Measurements from ENCODE around the gene WWTR1. TPM values are rescaled to one million over a fixed set of nuclear protein-coding genes. Genes with fewer than 3 reads are reported as not detected.

The WWTR1 gene
- total RNA-seq, 2 donors from 2014 or later: 6.8 to 35.8 TPM

GRCh38 chr3:149623824-149624223 lies 34.0 kb downstream of the WWTR1 start:
- Histone ChIP-seq H3K4me1 (no peaks in the 10 kb centered on the region), H3K27me3 (no peaks in the 10 kb centered on the region), H3K9ac (ENCODE audit: low read depth in 2 of 2, low read length in 2 of 2) (no peak overlapping the region), H3K27ac (no peak overlapping the region), H3K9me3 (no peaks in the 10 kb centered on the region), H3K4me3 (no peak overlapping the region), H3K36me3 (no peaks in the 10 kb centered on the region)
- no peak for TF ChIP-seq CTCF (IDR thresholded peaks at IDR 0.05)
- intact Hi-C loops (cut with DNase I): no loop called here
- DNase-seq: no peak

GRCh38 chr3:149621218-149622005 lies 36.4 kb downstream of the WWTR1 start:
- DNase-seq: no peak
- H3K27ac ChIP-seq: no peak overlapping the region
- no peaks in the 10 kb centered on the region for H3K4me1 ChIP-seq
- H3K9ac ChIP-seq (ENCODE audit: low read depth in 2 of 2, low read length in 2 of 2): no peak overlapping the region
- intact Hi-C loops (cut with DNase I): no loop called here
- H3K9me3 ChIP-seq: no peaks in the 10 kb centered on the region
- H3K27me3 ChIP-seq: no peaks in the 10 kb centered on the region
- no peaks in the 10 kb centered on the region for H3K36me3 ChIP-seq
- no peak for TF ChIP-seq CTCF (IDR thresholded peaks at IDR 0.05)
- no peak overlapping the region for H3K4me3 ChIP-seq

- Histone ChIP-seq H3K4me3 (no peak overlapping the region), H3K9ac (ENCODE audit: low read depth in 2 of 2, low read length in 2 of 2) (no peak overlapping the region), H3K27ac (no peak overlapping the region), H3K36me3 (no peaks in the 10 kb centered on the region), H3K9me3 (no peaks in the 10 kb centered on the region), H3K4me1 (no peaks in the 10 kb centered on the region), H3K27me3 (no peaks in the 10 kb centered on the region)
- DNase-seq: no peak
- intact Hi-C loops (cut with DNase I): no loop called here
- TF ChIP-seq CTCF (IDR thresholded peaks at IDR 0.05): no peak
Measured at GRCh38 chr3:149620291-149621020, 37.4 kb downstream of the WWTR1 start.

- no peaks in the 10 kb centered on the region for H3K27me3 ChIP-seq
- intact Hi-C loops (cut with DNase I): no loop called here
- no peak overlapping the region for H3K4me3 ChIP-seq
- DNase-seq: no peak
- no peaks in the 10 kb centered on the region for H3K36me3 ChIP-seq
- no peak overlapping the region for H3K27ac ChIP-seq
- no peak for TF ChIP-seq CTCF (IDR thresholded peaks at IDR 0.05)
- H3K9ac ChIP-seq (ENCODE audit: low read depth in 2 of 2, low read length in 2 of 2): no peak overlapping the region
- H3K9me3 ChIP-seq: no peaks in the 10 kb centered on the region
- H3K4me1 ChIP-seq: no peaks in the 10 kb centered on the region
Measured at GRCh38 chr3:149619136-149619535, 38.7 kb downstream of the WWTR1 start.

- no peaks in the 10 kb centered on the region for H3K36me3 ChIP-seq
- no peak overlapping the region for H3K9ac ChIP-seq (ENCODE audit: low read depth in 2 of 2, low read length in 2 of 2)
- intact Hi-C loops (cut with DNase I): no loop called here
- no peaks in the 10 kb centered on the region for H3K9me3 ChIP-seq
- no peaks in the 10 kb centered on the region for H3K27me3 ChIP-seq
- H3K27ac ChIP-seq: no peak overlapping the region
- no peak overlapping the region for H3K4me3 ChIP-seq
- TF ChIP-seq CTCF (IDR thresholded peaks at IDR 0.05): no peak
- no peaks in the 10 kb centered on the region for H3K4me1 ChIP-seq
- DNase-seq: no peak
Measured at GRCh38 chr3:149618151-149619123, 39.4 kb downstream of the WWTR1 start.

Measured in colonic mucosa (tissue), 4 donors.